CD14-positive monocyte (primary cell): ENCODE results near the gene TXNDC15. TPM values are rescaled to one million over a fixed set of nuclear protein-coding genes. Genes with fewer than 3 reads are reported as not detected.
A peak's percentile ranks its signal among the peaks of the same experiment; 100 is the strongest.

Experiments
- DNase-seq, 3 donors: peaks; one replicate each; pipeline ENCODE4 v3.0.0-alpha.2; 2011 to 2022
- H2AFZ ChIP-seq: 2 replicates; pipeline ENCODE4 v1.6.0; 2012; ENCODE audit warnings: mild to moderate bottlenecking, low read depth, low read length, inconsistent platforms; ENCODE audit not compliant: insufficient read depth, poor library complexity, severe bottlenecking
- H3K27ac ChIP-seq, 2 donors: 1 replicate in 1 of 2; 2 replicates in 1 of 2; pipeline ENCODE4 v1.5.1; 2012 to 2013; ENCODE audit warnings: low read length in 2 of 2, control low read depth in 1 of 2, inconsistent platforms in 1 of 2, low read depth in 1 of 2, mild to moderate bottlenecking in 1 of 2
- H3K27me3 ChIP-seq, 2 donors: one replicate each; pipeline versions ENCODE4 v1.6.0 to v1.6.1; 2011 to 2013; ENCODE audit warnings: low read length in 2 of 2; ENCODE audit not compliant: control insufficient read depth in 2 of 2, insufficient read depth in 2 of 2
- H3K36me3 ChIP-seq, 2 donors: replicated peaks in 1 of 2; 1 replicate in 1 of 2; 2 replicates in 1 of 2; pipeline versions ENCODE4 v1.5.1 to v1.6.1; 2012 to 2013; ENCODE audit warnings: low read length in 2 of 2, control low read depth in 1 of 2, inconsistent platforms in 1 of 2, mild to moderate bottlenecking in 1 of 2; ENCODE audit not compliant: insufficient read depth in 2 of 2, control insufficient read depth in 1 of 2
- H3K4me1 ChIP-seq, 2 donors: 1 replicate in 1 of 2; 2 replicates in 1 of 2; pipeline versions ENCODE4 v1.5.1 to v1.6.1; 2012 to 2013; ENCODE audit warnings: low read length in 2 of 2, control low read depth in 1 of 2, inconsistent platforms in 1 of 2, mild to moderate bottlenecking in 1 of 2, moderate library complexity in 1 of 2; ENCODE audit not compliant: insufficient read depth in 2 of 2, control insufficient read depth in 1 of 2
- H3K4me2 ChIP-seq: replicated peaks from 2 replicates; pipeline ENCODE3; 2012; ENCODE audit warnings: low read length, moderate library complexity, mild to moderate bottlenecking; ENCODE audit not compliant: poor library complexity, severe bottlenecking; ENCODE audit errors: extremely low read depth
- H3K4me3 ChIP-seq, 3 experiments: fragments of 200-600 bp in 1 of 3; sonication (generic) in 1 of 3; replicated peaks in 1 of 3; 1 replicate in 2 of 3; 2 replicates in 1 of 3; pipeline ENCODE4 v1.5.1; 2011 to 2013; ENCODE audit warnings: low read length in 3 of 3, mild to moderate bottlenecking in 3 of 3, control low read depth in 2 of 3, low read depth in 2 of 3, inconsistent platforms in 1 of 3, moderate library complexity in 1 of 3
- H3K79me2 ChIP-seq: 2 replicates; pipeline ENCODE4 v1.6.0; 2012; ENCODE audit warnings: mild to moderate bottlenecking, control low read depth, inconsistent platforms, low read length, moderate library complexity; ENCODE audit not compliant: insufficient read depth
- H3K9ac ChIP-seq: 2 replicates; pipeline ENCODE4 v1.6.0; 2017; ENCODE audit warnings: low read length, mild to moderate bottlenecking; ENCODE audit not compliant: insufficient read depth, poor library complexity, severe bottlenecking
- H3K9me3 ChIP-seq, 2 donors: replicated peaks in 1 of 2; 1 replicate in 1 of 2; 2 replicates in 1 of 2; pipeline versions ENCODE4 v1.5.1 to v1.6.1; 2012 to 2013; ENCODE audit warnings: low read length in 2 of 2, control low read depth in 1 of 2; ENCODE audit not compliant: control insufficient read depth in 1 of 2, insufficient read depth in 1 of 2
- H4K20me1 ChIP-seq: 2 replicates; pipeline ENCODE4 v1.6.0; 2012; ENCODE audit warnings: mild to moderate bottlenecking, low read length, control low read depth, moderate library complexity; ENCODE audit not compliant: insufficient read depth
- H3K27ac Mint-ChIP-seq, 7 donors: one replicate each; pipeline ENCODE4 v1.8.0; 2020; ENCODE audit warnings: mild to moderate bottlenecking in 7 of 7, mixed read lengths in 7 of 7, moderate library complexity in 6 of 7, inconsistent platforms in 2 of 7
- H3K27me3 Mint-ChIP-seq, 3 donors: one replicate each; pipeline ENCODE4 v1.8.0; 2021 to 2022; ENCODE audit warnings: low read depth in 3 of 3, mild to moderate bottlenecking in 3 of 3, mixed read lengths in 3 of 3, moderate library complexity in 3 of 3, inconsistent platforms in 1 of 3
- H3K36me3 Mint-ChIP-seq, 2 donors: one replicate each; pipeline ENCODE4 v1.8.0; 2020; ENCODE audit warnings: mixed read lengths in 2 of 2, inconsistent platforms in 1 of 2, mild to moderate bottlenecking in 1 of 2
- H3K4me1 Mint-ChIP-seq: one replicate; pipeline ENCODE4 v1.8.0; 2020; ENCODE audit warnings: mild to moderate bottlenecking, mixed read lengths
- H3K4me3 Mint-ChIP-seq, 2 donors: one replicate each; pipeline ENCODE4 v1.8.0; 2020; ENCODE audit warnings: mild to moderate bottlenecking in 2 of 2, mixed read lengths in 2 of 2, moderate library complexity in 1 of 2
- H3K9me3 Mint-ChIP-seq, 7 donors: one replicate each; pipeline ENCODE4 v1.8.0; 2020 to 2022; ENCODE audit warnings: mixed read lengths in 7 of 7, mild to moderate bottlenecking in 6 of 7, moderate library complexity in 6 of 7, inconsistent platforms in 2 of 7
- WGBS: methylation state at CpG from one replicate; pipeline ENCODE4 v1.1.5; 2013; ENCODE audit warnings: missing lambda C conversion rate; ENCODE audit not compliant: insufficient coverage; 5-methylcytosine and 5-hydroxymethylcytosine counted together
- intact Hi-C, 2 donors: fragments of 100-400 bp; cut with micrococcal nuclease; formaldehyde crosslinking; loops; one replicate each; pipeline versions ENCODE4 v1.15.0 to v1.15.1; 2023
- polyA plus RNA-seq, 3 donors: library from polyadenylated mRNA; depleted of rRNA in 1 of 3; unstranded in 2 of 3; stranded (reverse) in 1 of 3; fragments of 300-500 nt in 2 of 3; fragments of >200 nt in 1 of 3; fragmentation: Illumina TruSeq in 2 of 3; gene quantifications; 1 replicate in 2 of 3; 2 replicates in 1 of 3; pipeline ENCODE4 v1.2.3, GENCODE V29; 2012 to 2021
- TF ChIP-seq, protein P1 (sequence below): fragments of 200-600 bp; IDR thresholded peaks from one replicate; pipeline ENCODE4 v1.8.0; 2022; ENCODE audit warnings: antibody characterized with exemption, mild to moderate bottlenecking

TXNDC15 gene
- polyA plus RNA-seq, 3 donors = 24.1 to 30.9 (median 28.0) TPM

DNA sequence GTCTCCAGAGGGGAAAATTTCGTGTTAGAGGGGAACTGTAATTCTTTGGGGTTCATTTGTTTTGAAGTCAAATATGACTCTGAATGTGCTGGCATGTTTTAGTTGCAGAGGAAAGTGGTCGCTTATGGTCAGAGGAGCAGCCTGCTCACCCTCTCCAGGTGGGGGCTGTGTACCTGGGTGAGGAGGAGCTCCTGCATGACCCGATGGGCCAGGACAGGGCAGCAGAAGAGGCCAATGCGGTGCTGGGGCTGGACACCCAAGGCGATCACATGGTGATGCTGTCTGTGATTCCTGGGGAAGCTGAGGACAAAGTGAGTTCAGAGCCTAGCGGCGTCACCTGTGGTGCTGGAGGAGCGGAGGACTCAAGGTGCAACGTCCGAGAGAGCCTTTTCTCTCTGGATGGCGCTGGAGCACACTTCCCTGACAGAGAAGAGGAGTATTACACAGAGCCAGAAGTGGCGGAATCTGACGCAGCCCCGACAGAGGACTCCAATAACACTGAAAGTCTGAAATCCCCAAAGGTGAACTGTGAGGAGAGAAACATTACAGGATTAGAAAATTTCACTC, 13.5 kb downstream of the TXNDC15 start:
- peaks cover 34 to 37% of the 10 kb centered on the region in 2 donors for H3K36me3 Mint-ChIP-seq
- TF ChIP-seq, protein P1, sequence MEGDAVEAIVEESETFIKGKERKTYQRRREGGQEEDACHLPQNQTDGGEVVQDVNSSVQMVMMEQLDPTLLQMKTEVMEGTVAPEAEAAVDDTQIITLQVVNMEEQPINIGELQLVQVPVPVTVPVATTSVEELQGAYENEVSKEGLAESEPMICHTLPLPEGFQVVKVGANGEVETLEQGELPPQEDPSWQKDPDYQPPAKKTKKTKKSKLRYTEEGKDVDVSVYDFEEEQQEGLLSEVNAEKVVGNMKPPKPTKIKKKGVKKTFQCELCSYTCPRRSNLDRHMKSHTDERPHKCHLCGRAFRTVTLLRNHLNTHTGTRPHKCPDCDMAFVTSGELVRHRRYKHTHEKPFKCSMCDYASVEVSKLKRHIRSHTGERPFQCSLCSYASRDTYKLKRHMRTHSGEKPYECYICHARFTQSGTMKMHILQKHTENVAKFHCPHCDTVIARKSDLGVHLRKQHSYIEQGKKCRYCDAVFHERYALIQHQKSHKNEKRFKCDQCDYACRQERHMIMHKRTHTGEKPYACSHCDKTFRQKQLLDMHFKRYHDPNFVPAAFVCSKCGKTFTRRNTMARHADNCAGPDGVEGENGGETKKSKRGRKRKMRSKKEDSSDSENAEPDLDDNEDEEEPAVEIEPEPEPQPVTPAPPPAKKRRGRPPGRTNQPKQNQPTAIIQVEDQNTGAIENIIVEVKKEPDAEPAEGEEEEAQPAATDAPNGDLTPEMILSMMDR = no peak
- intact Hi-C loops = no loop called here
- peak overlapping the region in 3 of 7 donors; percentile 2 to 12 (median 7) for H3K27ac Mint-ChIP-seq
- Histone ChIP-seq H3K4me3 (no peak overlapping the region), H2AFZ (no peak overlapping the region), H3K4me1 (no peaks in the 10 kb centered on the region), H3K79me2 (peaks cover 26% of the 10 kb centered on the region), H3K9me3 (no peaks in the 10 kb centered on the region), H3K4me2 (no peak overlapping the region), H4K20me1 (peaks cover 48% of the 10 kb centered on the region), H3K9ac (no peak overlapping the region), H3K36me3 (peaks cover 26 to 59% of the 10 kb centered on the region in 2 donors), H3K27me3 (no peaks in the 10 kb centered on the region), H3K27ac (no peak overlapping the region)
- H3K4me3 Mint-ChIP-seq = no peak overlapping the region
- 98% methylated on average over 12 of the region's 14 CpGs for WGBS
- H3K9me3 Mint-ChIP-seq = peaks cover 0 to 7% (median 0%) of the 10 kb centered on the region in 7 donors
- DNase-seq = no peak
- H3K27me3 Mint-ChIP-seq = no peaks in the 10 kb centered on the region
- H3K4me1 Mint-ChIP-seq = no peaks in the 10 kb centered on the region

DNA sequence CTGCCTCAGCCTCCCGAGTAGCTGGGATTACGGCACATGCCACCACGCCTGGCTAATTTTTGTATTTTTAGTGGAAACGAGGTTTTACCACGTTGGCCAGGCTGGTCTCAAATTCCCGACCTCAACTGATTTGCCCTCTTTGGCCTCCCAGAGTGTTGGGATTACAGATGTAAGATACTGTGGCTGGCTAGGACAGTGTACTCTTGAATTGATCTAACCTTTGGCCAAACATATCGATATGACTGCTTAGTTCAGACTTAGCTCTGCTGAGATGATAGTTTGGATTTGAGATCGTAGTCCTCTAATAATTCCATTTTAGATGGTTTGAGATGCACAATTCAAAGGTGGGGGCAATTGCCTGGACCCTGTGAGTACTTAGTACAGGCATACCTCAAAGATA, 15.2 kb downstream of the TXNDC15 start:
- Mint-ChIP-seq H3K36me3 (peaks cover 45 to 49% of the 10 kb centered on the region in 2 donors), H3K4me1 (no peaks in the 10 kb centered on the region), H3K27ac (no peak overlapping the region), H3K9me3 (peaks cover 0 to 7% (median 0%) of the 10 kb centered on the region in 7 donors), H3K4me3 (no peak overlapping the region), H3K27me3 (no peaks in the 10 kb centered on the region)
- Histone ChIP-seq H4K20me1 (peaks cover 46% of the 10 kb centered on the region), H3K27ac (no peak overlapping the region), H3K9me3 (no peaks in the 10 kb centered on the region), H3K27me3 (no peaks in the 10 kb centered on the region), H3K79me2 (peaks cover 23% of the 10 kb centered on the region), H3K36me3 (peaks cover 35 to 73% of the 10 kb centered on the region in 2 donors), H3K4me1 (no peaks in the 10 kb centered on the region), H3K9ac (no peak overlapping the region), H3K4me3 (no peak overlapping the region), H2AFZ (no peak overlapping the region), H3K4me2 (no peak overlapping the region)
- DNase-seq = no peak
- TF ChIP-seq, protein P1 = no peak
- WGBS = 100% methylated on average over 6 of the region's 8 CpGs
- intact Hi-C loops = no loop called here
